Thoracic aorta (tissue), 2 donors: Measurements from ENCODE around the gene CAMK2N2. TPM values are rescaled to one million over a fixed set of nuclear protein-coding genes. Genes with fewer than 3 reads are reported as not detected.

ENCODE experiments used
- ATAC-seq: fragments of 150-250 bp; one replicate; pipeline ENCODE4 v1.8.0; 2017; ENCODE audit warnings: low read depth; ENCODE audit not compliant: insufficient number of reproducible peaks, low FRiP score
- DNase-seq: peaks from one replicate; pipeline ENCODE4 v3.0.0-alpha.2; 2020; ENCODE audit warnings: low spot score
- H3K27ac ChIP-seq, 2 donors: fragments of 200-600 bp; sonication (generic); 1 replicate in 1 of 2; 2 replicates in 1 of 2; pipeline ENCODE4 v1.5.1; 2016; ENCODE audit warnings: mild to moderate bottlenecking in 2 of 2, moderate library complexity in 2 of 2
- H3K27me3 ChIP-seq: fragments of 200-600 bp; sonication (generic); replicated peaks from 2 replicates; pipeline ENCODE4 v1.6.0; 2016; ENCODE audit warnings: mild to moderate bottlenecking; ENCODE audit not compliant: insufficient read depth
- H3K36me3 ChIP-seq: fragments of 200-600 bp; sonication (generic); one replicate; pipeline ENCODE4 v1.5.1; 2016
- H3K4me1 ChIP-seq, 2 donors: fragments of 200-600 bp; sonication (generic); 1 replicate in 1 of 2; 2 replicates in 1 of 2; pipeline versions ENCODE4 v1.5.1 to v1.6.0; 2016; ENCODE audit warnings: low read depth in 2 of 2, mild to moderate bottlenecking in 1 of 2; ENCODE audit not compliant: control insufficient read depth in 1 of 2
- H3K4me3 ChIP-seq: fragments of 200-600 bp; sonication (generic); 2 replicates; pipeline ENCODE4 v1.5.1; 2016; ENCODE audit warnings: mild to moderate bottlenecking
- H3K9me3 ChIP-seq: fragments of 200-600 bp; sonication (generic); 2 replicates; pipeline ENCODE4 v1.5.1; 2016
- CTCF ChIP-seq: fragments of 200-600 bp; sonication (generic); IDR thresholded peaks from one replicate; pipeline ENCODE4 v1.5.1; 2019; ENCODE audit warnings: antibody characterized with exemption
- total RNA-seq, 2 donors: library from RNA; depleted of rRNA; stranded (reverse); fragments of >200 nt; gene quantifications; one replicate each; pipeline versions ENCODE4 v1.1.0 to v1.2.3, GENCODE V29; 2016

Gene CAMK2N2
- total RNA-seq, 2 donors from 2014 or later: not detected

- Histone ChIP-seq H3K27me3 (no peaks in the 10 kb centered on the region), H3K4me3 (no peak overlapping the region), H3K9me3 (no peaks in the 10 kb centered on the region), H3K4me1 (no peaks in the 10 kb centered on the region), H3K27ac (no peak overlapping the region), H3K36me3 (no peaks in the 10 kb centered on the region)
- ATAC-seq (no peak), DNase-seq (no peak)
- no peak for TF ChIP-seq CTCF
These were observed 30.5 kb upstream of the CAMK2N2 start for GRCh38 chr3:184291738-184292445.

GRCh38 chr3:184291044-184291737 lies 29.8 kb upstream of the CAMK2N2 start:
- no peaks in the 10 kb centered on the region for H3K27me3 ChIP-seq
- no peak overlapping the region for H3K27ac ChIP-seq
- TF ChIP-seq CTCF: no peak
- no peaks in the 10 kb centered on the region for H3K9me3 ChIP-seq
- no peak for DNase-seq
- H3K4me1 ChIP-seq: no peaks in the 10 kb centered on the region
- no peaks in the 10 kb centered on the region for H3K36me3 ChIP-seq
- no peak for ATAC-seq
- H3K4me3 ChIP-seq: no peak overlapping the region

DNA sequence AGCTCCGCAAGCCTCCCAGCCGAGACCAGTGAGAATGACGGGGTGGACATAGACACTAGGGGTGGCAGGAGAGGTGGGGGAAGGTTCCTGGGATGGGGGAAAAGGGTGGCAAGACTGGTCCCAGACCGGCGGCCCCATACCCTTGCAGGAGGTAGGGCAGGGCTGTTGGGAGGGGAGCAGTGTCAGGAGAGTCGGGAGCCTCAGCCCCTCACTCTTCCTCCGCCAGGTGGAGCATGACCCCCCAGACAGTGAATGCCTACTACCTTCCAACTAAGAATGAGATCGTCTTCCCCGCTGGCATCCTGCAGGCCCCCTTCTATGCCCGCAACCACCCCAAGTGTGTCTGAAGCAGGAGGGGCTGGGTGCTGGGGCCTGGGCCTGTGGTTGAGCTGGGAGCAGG lies 29.0 kb upstream of the CAMK2N2 start:
- no peak overlapping the region for H3K4me3 ChIP-seq
- H3K27me3 ChIP-seq: no peaks in the 10 kb centered on the region
- H3K36me3 ChIP-seq: no peaks in the 10 kb centered on the region
- no peak for TF ChIP-seq CTCF
- DNase-seq: no peak
- no peaks in the 10 kb centered on the region for H3K9me3 ChIP-seq
- no peak for ATAC-seq
- no peak overlapping the region for H3K27ac ChIP-seq
- no peaks in the 10 kb centered on the region for H3K4me1 ChIP-seq

DNA sequence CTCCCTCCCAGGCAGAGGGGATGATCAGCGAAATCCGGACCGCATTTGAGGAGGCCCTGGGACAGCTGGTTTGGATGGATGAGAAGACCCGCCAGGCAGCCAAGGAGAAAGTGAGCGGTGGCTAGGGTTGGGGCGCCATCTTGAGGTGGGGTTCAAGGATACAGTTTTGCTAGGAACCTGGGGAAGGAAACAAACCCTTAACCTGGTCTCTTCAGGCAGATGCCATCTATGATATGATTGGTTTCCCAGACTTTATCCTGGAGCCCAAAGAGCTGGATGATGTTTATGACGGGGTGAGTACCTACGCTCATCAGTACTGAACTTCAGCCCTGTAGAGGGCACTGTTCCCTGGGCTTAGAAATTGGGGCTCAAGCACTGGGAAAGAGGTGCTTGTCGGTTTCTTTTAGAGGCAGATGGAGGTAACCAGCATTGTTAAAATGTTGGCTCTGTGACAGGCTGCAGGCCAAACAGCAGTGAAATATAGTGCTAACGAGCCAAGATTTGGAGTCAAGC lies 28.1 kb upstream of the CAMK2N2 start:
- ATAC-seq (peak; percentile 31), DNase-seq (no peak)
- Histone ChIP-seq H3K27me3 (no peaks in the 10 kb centered on the region), H3K4me3 (no peak overlapping the region), H3K36me3 (no peaks in the 10 kb centered on the region), H3K27ac (no peak overlapping the region), H3K4me1 (no peaks in the 10 kb centered on the region), H3K9me3 (no peaks in the 10 kb centered on the region)
- peak; percentile 28 for TF ChIP-seq CTCF

GRCh38 chr3:184284696-184285095 lies 23.3 kb upstream of the CAMK2N2 start:
- Histone ChIP-seq H3K4me3 (no peak overlapping the region), H3K27ac (no peak overlapping the region), H3K27me3 (no peaks in the 10 kb centered on the region), H3K4me1 (no peaks in the 10 kb centered on the region), H3K36me3 (no peaks in the 10 kb centered on the region), H3K9me3 (no peaks in the 10 kb centered on the region)
- DNase-seq (no peak), ATAC-seq (no peak)
- no peak for TF ChIP-seq CTCF
